ENCODE measurements around the gene PFKM. TPM values are rescaled to one million over a fixed set of nuclear protein-coding genes. Genes with fewer than 3 reads are reported as not detected.

Gene PFKM
- 41.9 and 44.0 TPM in 2 replicates for total RNA-seq

DNA sequence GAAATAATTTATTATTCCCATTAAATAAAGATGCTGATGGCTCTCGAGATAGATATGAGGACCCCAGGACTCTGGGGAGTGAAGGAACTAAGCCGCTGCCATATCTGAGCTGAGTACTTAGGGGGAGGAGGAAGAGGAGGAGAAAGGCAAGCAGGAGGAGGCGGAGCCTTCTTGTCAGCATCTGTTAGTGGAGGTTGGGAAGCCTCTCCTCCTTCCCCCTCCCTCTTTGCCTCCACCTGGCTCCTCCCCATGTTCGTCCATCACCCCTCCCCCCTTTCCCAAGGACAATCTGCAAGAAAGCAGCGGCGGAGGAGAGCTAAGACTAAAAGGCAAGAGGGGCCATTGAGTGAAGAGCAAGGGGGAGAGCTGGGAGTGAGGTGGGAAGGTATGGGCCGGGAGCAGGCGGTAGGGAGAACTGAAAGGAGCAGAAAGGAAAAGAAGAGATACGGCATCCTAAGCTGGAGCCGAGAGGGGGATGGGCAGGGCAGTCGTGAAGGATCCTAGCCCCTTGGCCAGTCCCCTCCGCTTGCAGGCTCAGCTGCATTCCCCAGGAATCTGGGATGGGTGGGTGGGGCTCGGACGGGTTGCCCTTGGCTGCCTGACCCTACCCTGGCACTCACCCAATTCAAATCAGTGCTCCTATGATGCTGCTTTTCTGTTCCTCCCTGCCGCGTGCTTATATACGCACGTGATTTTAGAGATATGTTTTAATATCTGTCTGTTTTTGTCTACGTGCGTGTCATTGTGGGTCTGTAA lies at the start of gene PFKM:
TSS of gene PFKM (plus strand) at position 287 of the 756 bp plus-strand sequence. CDS start 3,411 bp downstream, outside the sequence.

GRCh38 chr12:48105867-48106680 lies 13.1 kb upstream of the PFKM start, which contains the start of gene SENP1:
Gene SENP1, minus strand, starts transcription at chr12:48106079. Its CDS starts 4,607 bp downstream, at chr12:48101472.

DNA sequence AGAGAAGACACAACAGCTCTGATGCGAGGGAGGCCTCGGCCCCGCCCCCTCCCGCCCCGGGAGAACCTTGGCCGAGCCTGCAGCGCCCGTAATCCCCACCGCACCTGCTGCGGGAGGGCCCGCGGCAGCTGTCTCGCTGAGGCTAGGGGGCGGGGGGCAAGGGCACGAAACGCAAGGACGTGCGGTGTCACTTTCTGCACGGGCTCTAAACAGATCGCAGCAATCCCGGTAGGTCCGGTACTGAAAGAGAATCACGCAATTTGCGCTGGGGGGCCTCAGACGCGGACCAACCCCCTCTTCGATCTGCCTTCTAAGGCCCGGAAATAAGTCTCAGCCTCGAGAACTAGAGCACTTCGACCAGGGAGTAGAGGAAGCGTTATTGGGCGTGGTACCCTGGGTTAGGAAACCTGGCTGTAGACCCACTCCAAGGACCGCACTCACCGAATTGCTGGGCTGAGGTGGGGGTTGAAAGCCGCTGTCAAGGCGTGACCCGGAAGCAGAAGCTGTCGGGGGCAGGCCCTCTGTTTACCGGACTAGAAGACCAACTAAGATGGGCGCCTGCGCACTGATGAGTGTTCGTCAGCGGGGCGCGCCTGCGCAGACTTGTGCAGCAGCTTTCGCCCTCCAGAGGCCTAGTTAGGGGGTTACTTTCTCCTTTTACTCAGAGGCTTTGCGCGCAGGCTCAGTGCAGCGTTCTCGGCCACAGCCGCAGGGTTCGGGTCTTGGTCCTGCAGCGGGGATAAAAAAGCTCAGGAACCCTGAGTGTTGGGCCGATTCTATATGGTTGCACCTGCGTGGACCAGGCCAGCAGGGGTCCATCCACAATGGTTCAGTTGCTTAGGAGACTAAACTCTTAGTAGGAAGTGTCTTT lies 38.1 kb downstream of the PFKM start, which contains the start of gene ASB8:
TSS of gene ASB8 (minus strand) at position 498 of the 871 bp plus-strand sequence. CDS start 4,019 bp downstream, outside the sequence.

GRCh38 chr12:48183091-48183875 lies 64.1 kb downstream of the PFKM start, which contains the start of gene CCDC184:
Gene CCDC184, plus strand, starts transcription at chr12:48183644. Its CDS starts 479 bp downstream, at chr12:48184123.

Other genes starting within 250 kb of the PFKM start
- gene VDR, start 214.4 kb upstream of the PFKM start, total RNA-seq = 1.3 and 1.6 TPM in 2 replicates
- gene TMEM106C, start 155.8 kb upstream of the PFKM start, total RNA-seq = 70.7 and 135 TPM in 2 replicates
- 0.49 and 0.51 TPM in 2 replicates for gene COL2A1, start 114.9 kb upstream of the PFKM start, total RNA-seq
- gene SENP1, start 13.3 kb upstream of the PFKM start, total RNA-seq = 11.0 and 11.9 TPM in 2 replicates
- gene ASB8, start 38.2 kb downstream of the PFKM start, total RNA-seq = 15.5 and 16.5 TPM in 2 replicates
- gene CCDC184, start 64.3 kb downstream of the PFKM start, total RNA-seq = 0.25 and 0.33 TPM in 2 replicates
- not detected in 2 replicates for gene OR10AD1, start 83.9 kb downstream of the PFKM start, total RNA-seq
- gene ZNF641, start 231.6 kb downstream of the PFKM start, total RNA-seq = 4.9 and 10.0 TPM in 2 replicates